T-cell (primary cell): ENCODE data around the gene SLC44A1. TPM values are rescaled to one million over a fixed set of nuclear protein-coding genes. Genes with fewer than 3 reads are reported as not detected.

Source experiments
- ATAC-seq, 4 experiments: fragments of 200-7000 bp in 3 of 4; fragments of 150-1000 bp in 1 of 4; cut with Tn5 transposase; replicated peaks in 1 of 4; 1 replicate in 3 of 4; 2 replicates in 1 of 4; pipeline ENCODE4 v1.10.0; 2021; ENCODE audit warnings: moderate library complexity in 3 of 4, mild to moderate bottlenecking in 2 of 4, moderate number of reproducible peaks in 1 of 4
- CTCF ChIA-PET, 2 donors: fragments of 300-600 bp; sonication (Branson Sonifier 250); formaldehyde crosslinking; loops; one replicate each; lab custom pipeline; 2022; ENCODE audit warnings: antibody characterized with exemption in 2 of 2; lab: Charles Lee
- POLR2A ChIA-PET, 2 donors: fragments of 300-600 bp; sonication (Branson Sonifier 250); formaldehyde crosslinking; loops; one replicate each; lab custom pipeline; 2022; ENCODE audit warnings: antibody characterized with exemption in 2 of 2; lab: Charles Lee
- DNase-seq, 35 experiments: peaks; one replicate each; pipeline versions ENCODE4 v3.0.0 to v3.0.0-alpha.2; 2013 to 2023
- H3K27ac ChIP-seq: one replicate; pipeline ENCODE4 v1.5.1; 2013; ENCODE audit warnings: low read length
- H3K27me3 ChIP-seq, 2 experiments: replicated peaks in 1 of 2; 1 replicate in 1 of 2; 2 replicates in 1 of 2; pipeline versions ENCODE4 v1.6.1 to v1.7.0; 2013; ENCODE audit warnings: low read length in 1 of 2, mixed read lengths in 1 of 2; ENCODE audit not compliant: control insufficient read depth in 2 of 2, insufficient read depth in 2 of 2; ENCODE audit errors: extremely low read depth in 1 of 2
- H3K36me3 ChIP-seq, 2 donors: 1 replicate in 1 of 2; 2 replicates in 1 of 2; pipeline versions ENCODE4 v1.6.1 to v1.7.0; 2013; ENCODE audit warnings: low read length in 1 of 2; ENCODE audit not compliant: control insufficient read depth in 2 of 2, insufficient read depth in 1 of 2; ENCODE audit errors: extremely low read depth in 1 of 2
- H3K4me1 ChIP-seq, 2 experiments: 1 replicate in 1 of 2; 2 replicates in 1 of 2; pipeline versions ENCODE4 v1.6.1 to v1.7.0; 2013; ENCODE audit warnings: low read length in 2 of 2, mixed read lengths in 1 of 2; ENCODE audit not compliant: insufficient read depth in 2 of 2, control insufficient read depth in 1 of 2; ENCODE audit errors: extremely low read depth in 1 of 2
- H3K4me3 ChIP-seq, 2 donors: 1 replicate in 1 of 2; 2 replicates in 1 of 2; pipeline versions ENCODE4 v1.5.1 to v1.7.0; 2013; ENCODE audit warnings: mild to moderate bottlenecking in 2 of 2, low read length in 1 of 2, moderate library complexity in 1 of 2; ENCODE audit not compliant: control insufficient read depth in 1 of 2; ENCODE audit errors: extremely low read depth in 1 of 2
- H3K9me3 ChIP-seq: 2 replicates; pipeline ENCODE4 v1.7.0; 2013
- H3K27ac Mint-ChIP-seq, 2 donors: one replicate each; pipeline ENCODE4 v1.8.0; 2020 to 2021; ENCODE audit warnings: mild to moderate bottlenecking in 2 of 2, mixed read lengths in 2 of 2
- H3K27me3 Mint-ChIP-seq, 2 donors: one replicate each; pipeline ENCODE4 v1.8.0; 2021 to 2022; ENCODE audit warnings: mixed read lengths in 2 of 2
- H3K36me3 Mint-ChIP-seq: one replicate; pipeline ENCODE4 v1.8.0; 2021; ENCODE audit warnings: mixed read lengths
- H3K4me1 Mint-ChIP-seq, 3 donors: one replicate each; pipeline ENCODE4 v1.8.0; 2020 to 2022; ENCODE audit warnings: mixed read lengths in 3 of 3, mild to moderate bottlenecking in 1 of 3
- H3K4me3 Mint-ChIP-seq, 3 donors: one replicate each; pipeline ENCODE4 v1.8.0; 2020 to 2022; ENCODE audit warnings: mild to moderate bottlenecking in 3 of 3, mixed read lengths in 3 of 3, moderate library complexity in 3 of 3
- H3K9me3 Mint-ChIP-seq, 3 donors: one replicate each; pipeline ENCODE4 v1.8.0; 2020 to 2022; ENCODE audit warnings: mixed read lengths in 3 of 3
- WGBS: methylation state at CpG from one replicate; pipeline ENCODE4 v1.1.5; 2013; ENCODE audit warnings: missing lambda C conversion rate; ENCODE audit not compliant: insufficient coverage; 5-methylcytosine and 5-hydroxymethylcytosine counted together
- total RNA-seq, 35 experiments: library from RNA in 6 of 35; stranded (reverse) in 6 of 35; fragments of 120-200 nt in 1 of 35; gene quantifications; one replicate each; pipeline versions ENCODE4 v1.2.1 to v1.2.4 and lab custom pipeline; 2013 to 2026

Gene SLC44A1
- total RNA-seq, 5 donors from 2014 or later (not counting 1 experiment from before 2014, with no cell fraction given), result 7.3 to 10.2 (median 9.4) TPM

- Mint-ChIP-seq H3K9me3 (no peaks in the 10 kb centered on the region), H3K27ac (no peak overlapping the region), H3K36me3 (peaks cover 8% of the 10 kb centered on the region), H3K27me3 (no peaks in the 10 kb centered on the region), H3K4me3 (no peak overlapping the region), H3K4me1 (no peaks in the 10 kb centered on the region)
- 88% methylated on average over 3 of the region's 3 CpGs for WGBS
- Histone ChIP-seq H3K36me3 (no peaks in the 10 kb centered on the region), H3K27ac (no peak overlapping the region), H3K9me3 (no peaks in the 10 kb centered on the region), H3K4me1 (no peaks in the 10 kb centered on the region), H3K4me3 (no peak overlapping the region), H3K27me3 (no peaks in the 10 kb centered on the region)
- POLR2A ChIA-PET, result no interaction called here
- ATAC-seq, result no peak
- no peak for DNase-seq
- CTCF ChIA-PET, result interaction anchor here in 1 of 2 donors (0.5 kb wide), 1 partner anchor 569 kb away, joined by 4 read pairs; no protein-coding TSS in a partner anchor
Measured at GRCh38 chr9:105328296-105328695, 83.8 kb downstream of the SLC44A1 start.

- no peak overlapping the region for H3K27ac Mint-ChIP-seq
- ChIA-PET POLR2A (no interaction called here), CTCF (interaction anchor here in 1 of 2 donors (0.5 kb wide), 1 partner anchor 570 kb away, joined by 4 read pairs; no protein-coding TSS in a partner anchor)
- H3K27me3 Mint-ChIP-seq, result no peaks in the 10 kb centered on the region
- H3K36me3 Mint-ChIP-seq, result peaks cover 8% of the 10 kb centered on the region
- Histone ChIP-seq H3K9me3 (no peaks in the 10 kb centered on the region), H3K27ac (no peak overlapping the region), H3K27me3 (no peaks in the 10 kb centered on the region), H3K4me3 (no peak overlapping the region), H3K36me3 (no peaks in the 10 kb centered on the region), H3K4me1 (no peaks in the 10 kb centered on the region)
- H3K4me3 Mint-ChIP-seq, result no peak overlapping the region
- H3K9me3 Mint-ChIP-seq, result no peaks in the 10 kb centered on the region
- H3K4me1 Mint-ChIP-seq, result peaks cover 0 to 2% (median 0%) of the 10 kb centered on the region in 3 donors
- DNase-seq (no peak), ATAC-seq (no peak)
- WGBS, result 92% methylated on average over 7 of the region's 12 CpGs
Measured at GRCh38 chr9:105328872-105329718, 84.6 kb downstream of the SLC44A1 start.

- Histone ChIP-seq H3K4me3 (no peak overlapping the region), H3K9me3 (no peaks in the 10 kb centered on the region), H3K27ac (no peak overlapping the region), H3K4me1 (no peaks in the 10 kb centered on the region), H3K27me3 (no peaks in the 10 kb centered on the region), H3K36me3 (no peaks in the 10 kb centered on the region)
- H3K27me3 Mint-ChIP-seq, result no peaks in the 10 kb centered on the region
- peaks cover 0 to 2% (median 0%) of the 10 kb centered on the region in 3 donors for H3K4me1 Mint-ChIP-seq
- H3K4me3 Mint-ChIP-seq, result no peak overlapping the region
- no peaks in the 10 kb centered on the region for H3K9me3 Mint-ChIP-seq
- no peak overlapping the region for H3K27ac Mint-ChIP-seq
- ChIA-PET CTCF (no interaction called here), POLR2A (no interaction called here)
- ATAC-seq, result no peak
- H3K36me3 Mint-ChIP-seq, result peaks cover 8% of the 10 kb centered on the region
- no peak for DNase-seq
- WGBS, result 75% methylated on average over 1 of the region's 1 CpG
Measured at GRCh38 chr9:105329719-105330062, 85.2 kb downstream of the SLC44A1 start.

- no peak overlapping the region for H3K4me3 Mint-ChIP-seq
- no peaks in the 10 kb centered on the region for H3K9me3 ChIP-seq
- peaks cover 0 to 2% (median 0%) of the 10 kb centered on the region in 3 donors for H3K4me1 Mint-ChIP-seq
- H3K4me1 ChIP-seq, result no peaks in the 10 kb centered on the region
- peaks cover 6% of the 10 kb centered on the region for H3K36me3 Mint-ChIP-seq
- H3K27me3 ChIP-seq, result no peaks in the 10 kb centered on the region
- H3K27ac Mint-ChIP-seq, result no peak overlapping the region
- no peak overlapping the region for H3K4me3 ChIP-seq
- H3K27me3 Mint-ChIP-seq, result no peaks in the 10 kb centered on the region
- DNase-seq (no peak), ATAC-seq (no peak)
- no peaks in the 10 kb centered on the region for H3K9me3 Mint-ChIP-seq
- H3K27ac ChIP-seq, result no peak overlapping the region
- no peaks in the 10 kb centered on the region for H3K36me3 ChIP-seq
- CTCF ChIA-PET, result no interaction called here
- POLR2A ChIA-PET, result no interaction called here
Measured at GRCh38 chr9:105330201-105330600, 85.8 kb downstream of the SLC44A1 start.

- CTCF ChIA-PET, result no interaction called here
- H3K27ac Mint-ChIP-seq, result no peak overlapping the region
- H3K9me3 Mint-ChIP-seq, result no peaks in the 10 kb centered on the region
Measured at GRCh38 chr9:105330755-105331154, 86.3 kb downstream of the SLC44A1 start.

GRCh38 chr9:105331160-105331559, 86.7 kb downstream of the SLC44A1 start:
- H3K27ac Mint-ChIP-seq, result no peak overlapping the region
- CTCF ChIA-PET, result no interaction called here
- no peaks in the 10 kb centered on the region for H3K9me3 ChIP-seq
- H3K4me3 Mint-ChIP-seq, result no peak overlapping the region
- POLR2A ChIA-PET, result no interaction called here
- WGBS, result no CpG with 5 or more reads among the region's 3 CpGs
- no peaks in the 10 kb centered on the region for H3K9me3 Mint-ChIP-seq
- peaks cover 0 to 2% of the 10 kb centered on the region in 2 donors for H3K36me3 ChIP-seq
- H3K4me1 Mint-ChIP-seq, result peaks cover 0 to 2% (median 0%) of the 10 kb centered on the region in 3 donors
- DNase-seq (no peak), ATAC-seq (no peak)
- H3K4me1 ChIP-seq, result no peaks in the 10 kb centered on the region
- no peaks in the 10 kb centered on the region for H3K27me3 ChIP-seq
- no peak overlapping the region for H3K4me3 ChIP-seq
- H3K36me3 Mint-ChIP-seq, result peaks cover 9% of the 10 kb centered on the region
- no peak overlapping the region for H3K27ac ChIP-seq
- H3K27me3 Mint-ChIP-seq, result no peaks in the 10 kb centered on the region

More at GRCh38 chr9:105330755-105331154, 86.3 kb downstream of the SLC44A1 start:
- Histone ChIP-seq H3K4me1 (no peaks in the 10 kb centered on the region), H3K36me3 (peaks cover 0 to 2% of the 10 kb centered on the region in 2 donors), H3K27ac (no peak overlapping the region), H3K27me3 (no peaks in the 10 kb centered on the region), H3K9me3 (no peaks in the 10 kb centered on the region), H3K4me3 (no peak overlapping the region)
- peaks cover 7% of the 10 kb centered on the region for H3K36me3 Mint-ChIP-seq
- no peak for ATAC-seq
- peaks cover 0 to 2% (median 0%) of the 10 kb centered on the region in 3 donors for H3K4me1 Mint-ChIP-seq
- DNase-seq, result no peak
- H3K27me3 Mint-ChIP-seq, result no peaks in the 10 kb centered on the region
- H3K4me3 Mint-ChIP-seq, result no peak overlapping the region
- POLR2A ChIA-PET, result no interaction called here
